Measurements from ENCODE around the gene RHOBTB1.

The RHOBTB1 gene, protein sequence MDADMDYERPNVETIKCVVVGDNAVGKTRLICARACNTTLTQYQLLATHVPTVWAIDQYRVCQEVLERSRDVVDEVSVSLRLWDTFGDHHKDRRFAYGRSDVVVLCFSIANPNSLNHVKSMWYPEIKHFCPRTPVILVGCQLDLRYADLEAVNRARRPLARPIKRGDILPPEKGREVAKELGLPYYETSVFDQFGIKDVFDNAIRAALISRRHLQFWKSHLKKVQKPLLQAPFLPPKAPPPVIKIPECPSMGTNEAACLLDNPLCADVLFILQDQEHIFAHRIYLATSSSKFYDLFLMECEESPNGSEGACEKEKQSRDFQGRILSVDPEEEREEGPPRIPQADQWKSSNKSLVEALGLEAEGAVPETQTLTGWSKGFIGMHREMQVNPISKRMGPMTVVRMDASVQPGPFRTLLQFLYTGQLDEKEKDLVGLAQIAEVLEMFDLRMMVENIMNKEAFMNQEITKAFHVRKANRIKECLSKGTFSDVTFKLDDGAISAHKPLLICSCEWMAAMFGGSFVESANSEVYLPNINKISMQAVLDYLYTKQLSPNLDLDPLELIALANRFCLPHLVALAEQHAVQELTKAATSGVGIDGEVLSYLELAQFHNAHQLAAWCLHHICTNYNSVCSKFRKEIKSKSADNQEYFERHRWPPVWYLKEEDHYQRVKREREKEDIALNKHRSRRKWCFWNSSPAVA

DNA sequence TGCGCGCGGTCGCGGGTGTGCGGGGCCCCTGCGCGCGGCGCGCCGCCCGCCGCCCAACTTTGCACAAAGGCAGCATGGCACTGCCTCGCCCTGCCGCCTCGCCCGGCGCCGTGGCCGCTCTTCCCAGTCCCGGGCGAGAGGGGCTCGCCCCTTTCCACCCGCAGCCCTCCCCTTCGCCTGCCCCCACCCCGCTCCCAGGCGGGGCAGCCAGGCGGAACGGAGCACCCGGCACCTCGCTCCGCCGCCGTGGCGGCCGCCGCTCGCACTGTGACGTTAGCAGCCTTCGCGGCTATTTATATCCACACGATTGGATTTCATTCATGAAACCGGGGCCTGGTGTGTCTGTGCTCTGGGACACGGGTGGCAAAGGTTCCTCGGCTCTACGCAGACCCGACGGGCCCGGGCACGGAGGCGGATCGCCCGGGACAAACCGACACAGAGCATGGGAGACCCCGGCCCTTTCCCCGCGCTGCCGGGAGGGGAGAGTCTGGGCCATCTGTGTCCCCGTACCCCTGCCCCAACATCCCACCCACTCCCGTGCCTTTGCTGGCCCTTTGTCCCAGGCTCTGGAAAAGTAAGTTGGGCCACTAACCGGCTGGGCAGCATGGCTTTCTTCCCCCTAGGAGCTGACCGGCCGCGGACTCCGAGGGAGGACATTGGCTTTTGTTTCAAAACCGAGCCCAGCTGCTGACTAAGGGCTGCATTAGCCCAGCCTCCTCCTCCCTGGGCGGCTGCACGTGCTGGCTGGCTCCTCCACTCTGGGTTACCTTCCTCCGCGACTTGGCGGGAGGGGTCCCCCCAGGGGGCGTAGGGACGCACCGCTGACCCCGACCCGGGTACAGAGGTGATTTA is at the start of gene RHOBTB1:
Gene RHOBTB1, minus strand, starts transcription at position 128 of the 852 bp plus-strand sequence. CDS start 32,643 bp downstream, outside the sequence.
- Histone ChIP-seq H4K20me1 (ENCODE audit: insufficient read depth, low read length, poor library complexity, severe bottlenecking) (no peaks in the 10 kb centered on the region), H3K9me2 (replicated peaks; ENCODE audit: low read depth, low read length) (no peaks in the 10 kb centered on the region), H3K9me3 (ENCODE audit: insufficient read depth, low read depth, low read length) (no peaks in the 10 kb centered on the region), H3K4me1 (ENCODE audit: insufficient read depth, low read length, poor library complexity, severe bottlenecking) (peaks cover 9% of the 10 kb centered on the region), H3K4me2 (ENCODE audit: low read depth, low read length, poor library complexity, severe bottlenecking) (peak within 1 kb of the TSS; percentile 85), H3K4me3 (ENCODE audit: low read length, poor library complexity, severe bottlenecking) (peak within 1 kb of the TSS; percentile 74), H3K9ac (ENCODE audit: low read depth, low read length, poor library complexity, severe bottlenecking) (peak within 1 kb of the TSS; percentile 68), H3K36me3 (ENCODE audit: insufficient read depth, low read length) (no peaks in the 10 kb centered on the region), H3K79me2 (ENCODE audit: insufficient read depth, low read length) (no peaks in the 10 kb centered on the region), H3K27me3 (ENCODE audit: insufficient read depth, low read length, poor library complexity, severe bottlenecking) (peaks cover 5% of the 10 kb centered on the region), H2AFZ (ENCODE audit: low read length) (peak within 1 kb of the TSS; percentile 92), H3F3A (ENCODE audit: low read depth) (no peaks in the 10 kb centered on the region)
- no peak for TF ChIP-seq EZH2phosphoT487 (IDR thresholded peaks at IDR 0.05; ENCODE audit: borderline replicate concordance)
- TF ChIP-seq, protein P1, sequence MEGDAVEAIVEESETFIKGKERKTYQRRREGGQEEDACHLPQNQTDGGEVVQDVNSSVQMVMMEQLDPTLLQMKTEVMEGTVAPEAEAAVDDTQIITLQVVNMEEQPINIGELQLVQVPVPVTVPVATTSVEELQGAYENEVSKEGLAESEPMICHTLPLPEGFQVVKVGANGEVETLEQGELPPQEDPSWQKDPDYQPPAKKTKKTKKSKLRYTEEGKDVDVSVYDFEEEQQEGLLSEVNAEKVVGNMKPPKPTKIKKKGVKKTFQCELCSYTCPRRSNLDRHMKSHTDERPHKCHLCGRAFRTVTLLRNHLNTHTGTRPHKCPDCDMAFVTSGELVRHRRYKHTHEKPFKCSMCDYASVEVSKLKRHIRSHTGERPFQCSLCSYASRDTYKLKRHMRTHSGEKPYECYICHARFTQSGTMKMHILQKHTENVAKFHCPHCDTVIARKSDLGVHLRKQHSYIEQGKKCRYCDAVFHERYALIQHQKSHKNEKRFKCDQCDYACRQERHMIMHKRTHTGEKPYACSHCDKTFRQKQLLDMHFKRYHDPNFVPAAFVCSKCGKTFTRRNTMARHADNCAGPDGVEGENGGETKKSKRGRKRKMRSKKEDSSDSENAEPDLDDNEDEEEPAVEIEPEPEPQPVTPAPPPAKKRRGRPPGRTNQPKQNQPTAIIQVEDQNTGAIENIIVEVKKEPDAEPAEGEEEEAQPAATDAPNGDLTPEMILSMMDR (conservative IDR thresholded peaks at IDR 0.05; ENCODE audit: low read length), result no peak

DNA sequence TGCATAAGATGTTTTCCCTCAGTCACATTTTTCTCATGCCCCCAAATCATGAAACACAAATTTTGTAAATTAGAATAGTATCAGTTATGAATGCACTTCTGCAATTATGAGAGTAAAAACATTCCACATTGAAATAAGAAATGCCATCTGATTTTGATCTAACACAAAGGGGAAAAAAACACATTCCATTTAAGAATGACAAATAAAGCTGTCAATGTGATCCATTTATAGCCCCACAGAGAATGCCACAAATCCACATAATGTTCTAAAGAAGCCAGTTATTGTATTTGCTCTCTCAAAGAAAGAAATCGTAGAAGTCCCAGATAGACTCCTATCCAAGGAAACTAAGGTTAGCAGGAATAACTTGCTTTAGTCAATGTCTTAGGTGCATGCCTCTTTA is 48.7 kb upstream of the RHOBTB1 start:
- H3K4me1 ChIP-seq (ENCODE audit: insufficient read depth, low read length, poor library complexity, severe bottlenecking), result no peaks in the 10 kb centered on the region
- no peak overlapping the region for H3K9ac ChIP-seq (ENCODE audit: low read depth, low read length, poor library complexity, severe bottlenecking)
- H2AFZ ChIP-seq (ENCODE audit: low read length), result no peak overlapping the region
- no peaks in the 10 kb centered on the region for H3F3A ChIP-seq (ENCODE audit: low read depth)
- H3K4me3 ChIP-seq (ENCODE audit: low read length, poor library complexity, severe bottlenecking), result no peak overlapping the region
- H3K9me2 ChIP-seq (replicated peaks; ENCODE audit: low read depth, low read length), result no peaks in the 10 kb centered on the region
- no peaks in the 10 kb centered on the region for H4K20me1 ChIP-seq (ENCODE audit: insufficient read depth, low read length, poor library complexity, severe bottlenecking)
- H3K79me2 ChIP-seq (ENCODE audit: insufficient read depth, low read length), result no peaks in the 10 kb centered on the region
- TF ChIP-seq, protein P1 (conservative IDR thresholded peaks at IDR 0.05; ENCODE audit: low read length), result no peak
- TF ChIP-seq EZH2phosphoT487 (IDR thresholded peaks at IDR 0.05; ENCODE audit: borderline replicate concordance), result no peak
- H3K27me3 ChIP-seq (ENCODE audit: insufficient read depth, low read length, poor library complexity, severe bottlenecking), result no peaks in the 10 kb centered on the region
- no peaks in the 10 kb centered on the region; the same call in 1 of the 2 replicates for H3K9me3 ChIP-seq (ENCODE audit: insufficient read depth, low read depth, low read length)
- H3K36me3 ChIP-seq (ENCODE audit: insufficient read depth, low read length), result no peaks in the 10 kb centered on the region
- H3K4me2 ChIP-seq (ENCODE audit: low read depth, low read length, poor library complexity, severe bottlenecking), result no peak overlapping the region

DNA sequence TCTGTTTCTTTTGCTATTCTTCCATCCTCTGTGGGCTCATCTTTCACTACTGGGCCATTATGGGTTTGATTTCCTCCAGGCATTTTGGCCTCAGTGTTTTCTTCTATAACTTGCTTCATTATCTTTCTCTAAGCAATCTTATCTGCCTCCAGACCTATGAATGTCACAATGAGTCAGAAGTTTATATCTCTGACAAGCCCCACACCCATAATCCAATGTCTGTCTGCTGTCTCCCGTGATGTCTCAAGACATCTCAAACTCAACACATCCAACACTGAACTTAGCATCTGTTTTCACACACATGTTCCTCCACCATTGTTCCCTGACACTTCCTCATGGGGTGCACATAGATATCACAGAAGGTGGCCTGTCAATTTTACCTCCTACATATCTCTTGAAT is 46.7 kb upstream of the RHOBTB1 start:
- Histone ChIP-seq H2AFZ (ENCODE audit: low read length) (no peak overlapping the region), H3K36me3 (ENCODE audit: insufficient read depth, low read length) (no peaks in the 10 kb centered on the region), H3F3A (ENCODE audit: low read depth) (no peaks in the 10 kb centered on the region), H3K27me3 (ENCODE audit: insufficient read depth, low read length, poor library complexity, severe bottlenecking) (no peaks in the 10 kb centered on the region), H3K79me2 (ENCODE audit: insufficient read depth, low read length) (no peaks in the 10 kb centered on the region), H3K9me3 (ENCODE audit: insufficient read depth, low read depth, low read length) (no peaks in the 10 kb centered on the region; the same call in 1 of the 2 replicates), H3K4me2 (ENCODE audit: low read depth, low read length, poor library complexity, severe bottlenecking) (no peak overlapping the region), H4K20me1 (ENCODE audit: insufficient read depth, low read length, poor library complexity, severe bottlenecking) (no peaks in the 10 kb centered on the region), H3K4me1 (ENCODE audit: insufficient read depth, low read length, poor library complexity, severe bottlenecking) (no peaks in the 10 kb centered on the region), H3K9me2 (replicated peaks; ENCODE audit: low read depth, low read length) (no peaks in the 10 kb centered on the region), H3K4me3 (ENCODE audit: low read length, poor library complexity, severe bottlenecking) (no peak overlapping the region), H3K9ac (ENCODE audit: low read depth, low read length, poor library complexity, severe bottlenecking) (no peak overlapping the region)
- TF ChIP-seq EZH2phosphoT487 (IDR thresholded peaks at IDR 0.05; ENCODE audit: borderline replicate concordance), result no peak
- TF ChIP-seq, protein P1 (conservative IDR thresholded peaks at IDR 0.05; ENCODE audit: low read length), result no peak

All from Loucy (cell line).